ENCODE results near the gene MAP6D1. TPM values are rescaled to one million over a fixed set of nuclear protein-coding genes. Genes with fewer than 3 reads are reported as not detected.

Gene MAP6D1
- polyA plus RNA-seq, 4 donors: 0.60 to 1.9 TPM; not detected in 2

DNA sequence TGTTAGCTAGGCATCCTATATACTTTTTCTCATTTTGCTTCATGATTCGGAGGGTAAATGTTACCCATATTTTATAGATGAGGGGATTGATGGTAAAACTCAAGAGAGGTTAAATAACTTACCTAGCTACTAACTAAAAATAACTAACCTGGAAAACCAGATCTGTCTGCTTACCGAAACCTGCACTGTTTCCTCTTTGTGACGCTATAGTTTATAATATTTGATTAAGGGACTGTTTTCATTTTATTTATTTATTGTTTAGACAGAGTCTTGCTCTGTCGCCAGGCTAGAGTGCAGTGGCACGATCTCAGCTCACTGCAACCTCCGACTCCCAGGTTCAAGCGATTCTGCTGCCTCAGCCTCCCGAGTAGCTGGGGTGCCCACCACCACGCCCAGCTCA, 55.9 kb downstream of the MAP6D1 start:
- H3K4me3 ChIP-seq (ENCODE audit: low read depth in 1 of 3, low read length in 3 of 3): no peak overlapping the region
- H3K27me3 ChIP-seq (ENCODE audit: control insufficient read depth in 3 of 3, insufficient read depth in 3 of 3, low read length in 3 of 3): no peaks in the 10 kb centered on the region
- no peak overlapping the region for H3K27ac ChIP-seq (ENCODE audit: low read depth in 1 of 3, low read length in 2 of 3)
- peaks cover 2 to 3% (median 3%) of the 10 kb centered on the region in 3 donors for H3K4me1 ChIP-seq (ENCODE audit: control insufficient read depth in 3 of 3, insufficient read depth in 2 of 3, low read depth in 1 of 3, low read length in 2 of 3)
- peaks cover 0 to 3% of the 10 kb centered on the region in 2 donors for H3K9me3 ChIP-seq (ENCODE audit: control insufficient read depth in 2 of 2, insufficient read depth in 1 of 2, low read depth in 1 of 2, low read length in 1 of 2)
- DNase-seq (no peak), FAIRE-seq (no peak)
- H3K36me3 ChIP-seq (ENCODE audit: control insufficient read depth in 3 of 3, insufficient read depth in 2 of 3, low read depth in 1 of 3, low read length in 3 of 3): peaks cover 0 to 39% (median 12%) of the 10 kb centered on the region in 3 donors
- 94 to 97% (median 97%) methylated on average over 9 of the region's 9 CpGs for WGBS, 3 donors

DNA sequence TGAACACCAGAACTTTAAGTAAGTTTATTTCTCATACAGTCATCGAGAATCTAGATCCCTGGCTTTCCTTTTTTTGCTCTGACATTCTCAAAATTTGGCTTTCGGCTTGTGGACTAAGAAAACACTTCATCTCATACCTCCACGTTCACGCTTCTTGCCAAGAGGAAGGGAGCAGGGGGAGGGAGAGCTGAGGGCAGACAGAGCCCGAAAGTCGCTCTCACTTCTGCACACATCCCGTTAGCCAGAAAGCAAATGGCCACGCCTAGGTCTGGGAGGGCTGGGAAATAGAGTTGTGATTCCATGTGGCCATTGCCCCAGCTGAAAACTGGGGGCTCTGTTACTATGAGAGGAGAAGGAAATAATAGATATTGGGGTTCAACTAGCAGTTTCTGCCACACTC, 57.3 kb downstream of the MAP6D1 start:
- 89 to 91% (median 90%) methylated on average over 8 of the region's 8 CpGs for WGBS, 3 donors
- H3K36me3 ChIP-seq (ENCODE audit: control insufficient read depth in 3 of 3, insufficient read depth in 2 of 3, low read depth in 1 of 3, low read length in 3 of 3): peaks cover 0 to 36% (median 3%) of the 10 kb centered on the region in 3 donors
- FAIRE-seq: no peak

DNA sequence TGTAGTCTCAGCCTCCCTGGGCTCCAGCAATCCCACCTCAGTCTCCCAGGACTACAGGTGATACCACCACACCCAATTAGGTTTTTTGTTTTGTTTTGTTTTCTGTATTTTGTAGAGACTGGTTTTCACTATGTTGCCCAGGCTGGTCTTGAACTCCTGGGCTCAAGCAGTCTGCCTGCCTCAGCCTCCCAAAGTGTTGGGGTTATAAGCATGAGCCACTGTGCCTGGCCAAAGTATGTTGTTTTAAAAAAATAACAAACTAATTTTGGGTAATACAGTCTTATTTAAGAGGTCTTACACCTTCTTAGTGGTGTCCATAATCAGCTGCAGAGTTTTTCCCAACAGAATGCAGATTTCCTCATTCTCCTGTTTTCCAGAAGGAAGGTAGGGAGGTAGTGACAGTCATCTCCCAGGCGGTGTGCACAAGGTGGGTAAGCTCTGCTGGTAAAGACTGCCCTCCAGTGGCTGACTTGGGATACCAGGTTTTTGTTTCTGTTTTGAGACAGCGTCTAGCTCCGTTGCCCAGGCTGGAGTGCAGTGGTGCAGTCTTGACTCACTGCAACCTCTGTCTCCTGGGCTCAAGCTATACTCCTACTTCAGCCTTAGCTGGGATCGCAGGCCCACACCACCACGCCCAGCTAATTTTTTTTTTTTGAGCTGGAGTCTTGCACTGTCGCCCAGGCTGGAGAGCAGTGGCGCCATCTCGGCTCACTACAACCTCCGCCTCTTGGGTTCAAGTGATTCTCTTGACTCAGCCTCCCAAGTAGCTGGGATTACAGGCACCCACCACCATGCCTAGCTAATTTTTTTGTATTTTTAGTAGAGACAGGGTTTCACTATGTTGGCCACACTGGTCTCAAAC, 58.4 kb downstream of the MAP6D1 start:
- no peak for FAIRE-seq
- H3K36me3 ChIP-seq (ENCODE audit: control insufficient read depth in 3 of 3, insufficient read depth in 2 of 3, low read depth in 1 of 3, low read length in 3 of 3): peaks cover 0 to 39% (median 4%) of the 10 kb centered on the region in 3 donors
- WGBS, 3 donors: 53 to 61% (median 58%) methylated on average over 9 of the region's 9 CpGs
- no peaks in the 10 kb centered on the region for H3K27me3 ChIP-seq (ENCODE audit: control insufficient read depth in 3 of 3, insufficient read depth in 3 of 3, low read length in 3 of 3)
- H3K9me3 ChIP-seq (ENCODE audit: control insufficient read depth in 2 of 2, insufficient read depth in 1 of 2, low read depth in 1 of 2, low read length in 1 of 2): no peaks in the 10 kb centered on the region
- no peak overlapping the region for H3K4me3 ChIP-seq (ENCODE audit: low read depth in 1 of 3, low read length in 3 of 3)
- H3K27ac ChIP-seq (ENCODE audit: low read depth in 1 of 3, low read length in 2 of 3): no peak overlapping the region
- peak; percentile 86 to 87 for DNase-seq
- peaks cover 2 to 3% (median 3%) of the 10 kb centered on the region in 3 donors for H3K4me1 ChIP-seq (ENCODE audit: control insufficient read depth in 3 of 3, insufficient read depth in 2 of 3, low read depth in 1 of 3, low read length in 2 of 3)

More for the DNA sequence above, 57.3 kb downstream of the MAP6D1 start:
- Histone ChIP-seq H3K27ac (ENCODE audit: low read depth in 1 of 3, low read length in 2 of 3) (no peak overlapping the region), H3K4me1 (ENCODE audit: control insufficient read depth in 3 of 3, insufficient read depth in 2 of 3, low read depth in 1 of 3, low read length in 2 of 3) (peaks cover 2 to 3% (median 3%) of the 10 kb centered on the region in 3 donors), H3K4me3 (ENCODE audit: low read depth in 1 of 3, low read length in 3 of 3) (no peak overlapping the region), H3K27me3 (ENCODE audit: control insufficient read depth in 3 of 3, insufficient read depth in 3 of 3, low read length in 3 of 3) (no peaks in the 10 kb centered on the region), H3K9me3 (ENCODE audit: control insufficient read depth in 2 of 2, insufficient read depth in 1 of 2, low read depth in 1 of 2, low read length in 1 of 2) (no peaks in the 10 kb centered on the region)
- no peak for DNase-seq

DNA sequence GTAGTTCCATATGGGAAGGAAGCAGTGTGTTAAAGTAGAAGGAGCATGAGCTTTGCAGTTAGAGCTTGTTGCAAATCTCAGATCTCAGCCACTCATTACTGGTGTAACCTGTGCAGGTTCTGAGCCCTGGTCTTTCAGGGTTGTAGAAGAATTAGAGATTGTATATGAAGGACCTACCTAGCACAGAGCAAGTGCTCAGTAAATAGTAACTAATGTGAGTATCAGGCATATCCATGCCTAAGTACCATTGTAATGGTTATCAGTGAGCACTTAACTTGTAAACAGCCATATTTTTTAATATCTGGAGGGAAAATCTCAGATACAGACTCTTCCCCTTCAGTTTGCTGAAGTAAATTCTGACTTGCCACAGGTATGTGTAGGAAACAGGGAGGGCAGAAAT, 59.3 kb downstream of the MAP6D1 start:
- Histone ChIP-seq H3K4me3 (ENCODE audit: low read depth in 1 of 3, low read length in 3 of 3) (no peak overlapping the region), H3K4me1 (ENCODE audit: control insufficient read depth in 3 of 3, insufficient read depth in 2 of 3, low read depth in 1 of 3, low read length in 2 of 3) (peaks cover 2 to 3% (median 3%) of the 10 kb centered on the region in 3 donors), H3K36me3 (ENCODE audit: control insufficient read depth in 3 of 3, insufficient read depth in 2 of 3, low read depth in 1 of 3, low read length in 3 of 3) (peaks cover 0 to 43% (median 8%) of the 10 kb centered on the region in 3 donors), H3K27me3 (ENCODE audit: control insufficient read depth in 3 of 3, insufficient read depth in 3 of 3, low read length in 3 of 3) (no peaks in the 10 kb centered on the region), H3K9me3 (ENCODE audit: control insufficient read depth in 2 of 2, insufficient read depth in 1 of 2, low read depth in 1 of 2, low read length in 1 of 2) (no peaks in the 10 kb centered on the region), H3K27ac (ENCODE audit: low read depth in 1 of 3, low read length in 2 of 3) (no peak overlapping the region)
- no peak for DNase-seq
- no peak for FAIRE-seq

Other genes with a start within 250 kb of the MAP6D1 start
- gene KLHL24, start 190.0 kb downstream of the MAP6D1 start, polyA plus RNA-seq: 10 to 100 TPM in 3 of 4 donors, 1 to 10 TPM in 1; 8.1 to 41.4 (median 12.4) TPM
- 10 to 100 TPM in 1 of 4 donors, 1 to 10 TPM in 3; 3.5 to 19.2 (median 6.0) TPM for gene YEATS2, start 127.8 kb downstream of the MAP6D1 start, polyA plus RNA-seq
- gene PARL, start 59.3 kb upstream of the MAP6D1 start, polyA plus RNA-seq: 10 to 100 TPM; 43.7 to 77.3 (median 73.2) TPM
- 10 to 100 TPM in 3 of 4 donors, 1 to 10 TPM in 1; 9.2 to 64.6 (median 13.0) TPM for gene ABCC5, start 192.3 kb upstream of the MAP6D1 start, polyA plus RNA-seq
- gene HTR3D, start 206.2 kb upstream of the MAP6D1 start, polyA plus RNA-seq: not detected
- gene HTR3C, start 227.5 kb upstream of the MAP6D1 start, polyA plus RNA-seq: under 1 TPM in 2 of 4 donors, not detected in 2; 0.10 to 0.81 TPM

Data from small intestine (tissue), 7 donors.